ENCODE measurements around the gene CWC25. TPM values are rescaled to one million over a fixed set of nuclear protein-coding genes. Genes with fewer than 3 reads are reported as not detected.
"Not testable (repeated sequence)": the region's sequence is repeated elsewhere in the genome, so short reads cannot be mapped to it uniquely, and the experiment has no call there.

CWC25 gene
- total RNA-seq, 3 donors from 2014 or later: 21.7 to 26.5 (median 25.6) TPM

DNA sequence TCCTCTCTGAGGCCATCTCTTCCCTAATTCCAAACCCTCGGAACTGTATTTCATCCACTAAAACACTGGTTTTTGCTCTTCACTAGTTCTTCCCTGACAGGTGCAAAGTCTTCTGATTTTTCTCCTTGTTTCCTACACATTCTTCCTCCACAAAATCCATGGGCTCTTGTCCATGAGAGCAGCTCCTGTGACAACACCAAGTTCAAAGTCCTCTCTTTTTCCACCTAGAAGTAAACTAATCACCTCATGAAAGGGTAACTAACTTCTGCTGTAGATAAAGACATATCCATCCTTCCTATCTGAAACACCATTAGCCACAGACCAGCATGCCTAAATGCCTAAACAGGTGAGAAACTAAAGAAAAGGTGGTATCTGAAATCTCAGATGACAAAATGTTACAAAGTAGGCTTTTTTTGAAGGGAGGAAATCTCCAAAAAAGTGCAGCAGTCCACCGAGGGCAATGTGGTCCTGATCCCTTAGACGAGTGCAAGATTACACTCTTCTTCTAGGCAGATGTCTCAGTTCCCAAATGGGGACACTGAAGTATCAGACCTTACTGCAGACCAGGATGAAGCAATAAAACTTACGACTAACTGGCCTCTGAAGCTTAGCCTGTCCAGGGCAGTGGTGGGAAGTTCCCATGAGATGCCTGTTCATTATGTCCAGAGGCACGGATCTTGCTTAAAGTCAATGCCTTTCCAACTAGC lies 28.5 kb downstream of the CWC25 start:
- Histone ChIP-seq H3K4me1 (ENCODE audit: low read depth) (peaks cover 31% of the 10 kb centered on the region), H3K36me3 (ENCODE audit: low read depth) (peaks cover 2% of the 10 kb centered on the region), H3K9me3 (no peaks in the 10 kb centered on the region), H3K4me3 (no peak overlapping the region)
- DNase-seq (no peak), ATAC-seq (no peak)
- intact Hi-C loops (cut with DNase I, micrococcal nuclease): no loop called here
- TF ChIP-seq, protein P1, sequence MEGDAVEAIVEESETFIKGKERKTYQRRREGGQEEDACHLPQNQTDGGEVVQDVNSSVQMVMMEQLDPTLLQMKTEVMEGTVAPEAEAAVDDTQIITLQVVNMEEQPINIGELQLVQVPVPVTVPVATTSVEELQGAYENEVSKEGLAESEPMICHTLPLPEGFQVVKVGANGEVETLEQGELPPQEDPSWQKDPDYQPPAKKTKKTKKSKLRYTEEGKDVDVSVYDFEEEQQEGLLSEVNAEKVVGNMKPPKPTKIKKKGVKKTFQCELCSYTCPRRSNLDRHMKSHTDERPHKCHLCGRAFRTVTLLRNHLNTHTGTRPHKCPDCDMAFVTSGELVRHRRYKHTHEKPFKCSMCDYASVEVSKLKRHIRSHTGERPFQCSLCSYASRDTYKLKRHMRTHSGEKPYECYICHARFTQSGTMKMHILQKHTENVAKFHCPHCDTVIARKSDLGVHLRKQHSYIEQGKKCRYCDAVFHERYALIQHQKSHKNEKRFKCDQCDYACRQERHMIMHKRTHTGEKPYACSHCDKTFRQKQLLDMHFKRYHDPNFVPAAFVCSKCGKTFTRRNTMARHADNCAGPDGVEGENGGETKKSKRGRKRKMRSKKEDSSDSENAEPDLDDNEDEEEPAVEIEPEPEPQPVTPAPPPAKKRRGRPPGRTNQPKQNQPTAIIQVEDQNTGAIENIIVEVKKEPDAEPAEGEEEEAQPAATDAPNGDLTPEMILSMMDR (IDR thresholded peaks at IDR 0.05): no peak

DNA sequence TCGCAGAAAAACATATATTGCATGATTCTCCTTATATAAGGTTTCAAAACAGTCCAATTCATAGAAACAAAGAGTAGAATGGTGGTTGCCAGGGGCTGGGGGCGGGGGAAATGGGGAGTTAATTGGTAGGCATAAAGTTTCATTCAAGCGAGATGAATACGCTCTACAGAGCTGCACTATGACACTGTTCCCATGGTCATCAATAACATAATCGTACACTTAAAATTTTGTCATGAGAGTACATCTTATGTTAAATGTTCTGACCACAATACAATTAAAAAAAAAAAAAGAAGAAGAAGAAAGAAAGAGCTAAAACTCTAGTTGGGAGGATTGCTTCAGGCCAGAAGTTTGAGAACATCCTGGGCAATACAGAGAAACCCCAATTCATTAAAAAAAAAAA lies 30.9 kb downstream of the CWC25 start:
- Histone ChIP-seq H3K9me3 (no peaks in the 10 kb centered on the region), H3K4me3 (no peak overlapping the region), H3K4me1 (ENCODE audit: low read depth) (peaks cover 26% of the 10 kb centered on the region), H3K36me3 (ENCODE audit: low read depth) (peaks cover 2% of the 10 kb centered on the region)
- no peak for ATAC-seq
- intact Hi-C loops (cut with DNase I, micrococcal nuclease): no loop called here
- DNase-seq: no peak
- TF ChIP-seq, protein P1 (IDR thresholded peaks at IDR 0.05): no peak

DNA sequence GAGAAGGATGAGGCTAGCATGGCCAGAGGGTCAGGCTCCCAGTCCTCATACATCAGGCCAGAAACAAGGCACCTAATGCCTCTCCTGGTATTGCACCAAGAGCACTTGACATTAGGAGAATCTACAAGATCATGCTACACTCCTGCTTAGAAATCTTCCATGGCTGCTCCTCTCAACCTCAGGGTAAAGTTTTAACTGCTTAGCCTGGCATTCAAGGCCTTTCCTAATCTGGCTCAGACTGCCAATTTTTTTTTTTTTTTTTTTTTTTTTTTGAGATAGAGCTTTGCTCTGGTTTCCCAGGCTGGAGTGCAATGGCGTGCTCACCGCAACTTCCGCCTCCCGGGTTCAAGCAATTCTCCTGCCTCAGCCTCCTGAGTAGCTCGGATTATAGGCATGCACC lies 34.0 kb downstream of the CWC25 start:
- no peaks in the 10 kb centered on the region for H3K4me1 ChIP-seq (ENCODE audit: low read depth)
- H3K36me3 ChIP-seq (ENCODE audit: low read depth): peaks cover 2% of the 10 kb centered on the region
- H3K9me3 ChIP-seq: no peaks in the 10 kb centered on the region
- H3K4me3 ChIP-seq: no peak overlapping the region
- intact Hi-C loops (cut with DNase I, micrococcal nuclease): no loop called here
- no peak for DNase-seq
- TF ChIP-seq, protein P1 (IDR thresholded peaks at IDR 0.05): no peak
- no peak for ATAC-seq

DNA sequence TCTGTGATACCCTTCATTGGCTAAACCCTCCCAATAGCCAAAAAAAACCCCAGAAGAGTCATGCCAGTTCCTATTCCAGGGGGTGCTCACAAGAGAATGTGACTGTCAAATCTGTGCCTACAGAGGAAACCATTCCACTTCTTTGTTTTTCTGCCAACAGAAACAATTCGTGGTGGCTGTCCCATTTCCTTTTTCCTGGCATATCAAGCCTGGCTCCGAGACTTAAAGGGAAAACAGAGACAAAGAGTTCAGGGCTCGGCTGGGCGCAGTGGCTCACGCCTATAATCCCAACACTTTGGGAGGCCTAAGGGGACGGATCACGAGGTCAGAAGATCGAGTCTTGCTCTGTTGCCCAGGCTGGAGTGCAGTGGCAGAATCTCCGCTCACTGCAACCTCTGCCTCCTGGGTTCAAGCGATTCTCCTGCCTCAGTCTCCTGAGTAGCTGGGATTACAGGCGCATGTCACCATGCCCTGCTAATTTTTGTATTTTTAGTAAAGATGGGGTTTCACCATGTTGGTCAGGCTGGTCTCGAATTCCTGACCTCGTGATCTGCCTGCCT lies 34.9 kb downstream of the CWC25 start:
- intact Hi-C loops (cut with DNase I, micrococcal nuclease); H3K36me3 ChIP-seq (ENCODE audit: low read depth); H3K9me3 ChIP-seq; H3K4me1 ChIP-seq (ENCODE audit: low read depth); ATAC-seq; DNase-seq; H3K4me3 ChIP-seq: not testable (repeated sequence)

DNA sequence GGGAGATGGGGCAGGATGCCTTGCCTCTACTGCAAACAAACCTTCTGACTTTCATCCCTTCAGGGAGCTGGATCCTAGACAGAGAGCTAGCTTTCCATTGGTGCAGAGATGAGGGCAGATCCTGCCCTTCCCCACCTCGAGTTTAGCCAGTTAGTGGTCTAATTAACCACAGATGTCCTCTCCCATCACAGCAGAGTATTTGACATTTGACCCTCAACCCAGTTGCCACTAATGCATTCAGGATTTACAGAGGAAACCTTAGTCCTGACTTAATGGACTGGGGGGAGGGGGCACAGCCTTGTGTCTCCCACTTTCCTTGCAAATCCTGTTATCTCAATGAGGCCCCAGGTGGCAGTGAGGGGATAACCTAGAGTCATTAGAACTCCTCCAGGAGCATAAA lies 35.9 kb downstream of the CWC25 start:
- Histone ChIP-seq H3K9me3 (no peaks in the 10 kb centered on the region), H3K36me3 (ENCODE audit: low read depth) (peaks cover 2% of the 10 kb centered on the region), H3K4me3 (no peak overlapping the region), H3K4me1 (ENCODE audit: low read depth) (no peaks in the 10 kb centered on the region)
- DNase-seq (no peak), ATAC-seq (no peak)
- intact Hi-C loops (cut with DNase I, micrococcal nuclease): no loop called here
- TF ChIP-seq, protein P1 (IDR thresholded peaks at IDR 0.05): no peak

DNA sequence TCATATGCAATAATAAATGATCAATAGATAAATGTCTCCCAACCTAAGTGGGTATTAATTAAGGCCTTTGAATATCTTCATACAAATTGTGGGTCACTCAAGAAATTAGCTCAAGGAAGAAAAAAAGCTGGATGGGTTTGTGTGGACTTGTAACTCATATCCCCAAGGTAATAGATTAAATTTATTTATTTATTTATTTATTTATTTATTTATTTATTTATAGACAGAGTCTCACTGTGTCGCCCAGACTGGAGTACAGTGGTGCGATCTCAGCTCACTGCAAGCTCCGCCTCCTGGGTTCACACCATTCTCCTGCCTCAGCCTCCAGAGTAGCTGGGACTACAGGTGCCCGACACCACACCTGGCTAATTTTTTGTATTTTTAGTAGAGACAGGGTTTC lies 37.1 kb downstream of the CWC25 start:
- H3K4me3 ChIP-seq; H3K9me3 ChIP-seq; DNase-seq; H3K36me3 ChIP-seq (ENCODE audit: low read depth); intact Hi-C loops (cut with DNase I, micrococcal nuclease); ATAC-seq; H3K4me1 ChIP-seq (ENCODE audit: low read depth): not testable (repeated sequence)
